Ovary (tissue), 9 donors: ENCODE results near the gene KLLN. TPM values are rescaled to one million over a fixed set of nuclear protein-coding genes. Genes with fewer than 3 reads are reported as not detected.
"Not testable (repeated sequence)": the region's sequence is repeated elsewhere in the genome, so short reads cannot be mapped to it uniquely, and the experiment has no call there.

Experiments
- DNase-seq, 5 donors: peaks; one replicate each; pipeline ENCODE4 v3.0.0-alpha.2; 2019 to 2020
- H3K27ac ChIP-seq, 2 donors: fragments of 200-600 bp; one replicate each; pipeline versions ENCODE4 v1.5.1 to v1.8.0; 2019 to 2022
- H3K27me3 ChIP-seq: fragments of 200-600 bp; one replicate; pipeline ENCODE4 v1.8.0; 2022
- H3K36me3 ChIP-seq: fragments of 200-600 bp; sonication (generic); one replicate; pipeline ENCODE4 v1.5.1; 2019
- H3K4me1 ChIP-seq: one replicate; pipeline ENCODE4 v1.8.1; 2013; ENCODE audit warnings: mild to moderate bottlenecking, moderate library complexity; ENCODE audit not compliant: insufficient read depth
- H3K4me3 ChIP-seq: fragments of 200-600 bp; sonication (generic); one replicate; pipeline ENCODE4 v1.5.1; 2017
- H3K9me3 ChIP-seq, 2 donors: fragments of 200-600 bp in 1 of 2; sonication (generic) in 1 of 2; one replicate each; pipeline versions ENCODE4 v1.5.1 to v1.8.1; 2013 to 2019; ENCODE audit warnings: mild to moderate bottlenecking in 1 of 2, moderate library complexity in 1 of 2
- EP300 ChIP-seq: sonication (generic); formaldehyde crosslinking; IDR thresholded peaks from one replicate; pipeline ENCODE4 v1.6.1; 2017; ENCODE audit warnings: antibody characterized with exemption
- POLR2A ChIP-seq: fragments of 450-650 bp; IDR thresholded peaks from one replicate; pipeline ENCODE4 v1.6.1; 2017; ENCODE audit warnings: antibody characterized with exemption, mild to moderate bottlenecking, moderate library complexity
- WGBS, 3 donors: extraction: QIAGEN DNeasy Blood & Tissue Kit in 1 of 3; methylation state at CpG; one replicate each; pipeline versions ENCODE4 v1.1.5 to v1.1.7; 2013 to 2017; 5-methylcytosine and 5-hydroxymethylcytosine counted together
- intact Hi-C, 4 donors: fragments of 100-400 bp; cut with DNase I; formaldehyde crosslinking; loops; one replicate each; pipeline versions ENCODE4 v1.11.0 to v1.15.1; 2022 to 2023
- polyA plus RNA-seq, 2 donors: library from polyadenylated mRNA; stranded (reverse); fragments of 200-250 nt in 1 of 2; fragments of 350-450 nt in 1 of 2; fragmentation: Illumina TruSeq in 1 of 2; extraction: RNeasy Lipid Tissue Mini Kit (QIAGEN cat#74804) in 1 of 2; gene quantifications; one replicate each; pipeline ENCODE4 v1.2.3, GENCODE V29; 2013 to 2014
- total RNA-seq, 7 donors: library from RNA; depleted of rRNA in 2 of 7; stranded (reverse); fragments of >200 nt in 2 of 7; fragmentation: NEBNext Ultra II Directional in 3 of 7; extraction: Animal tissue kit (Norgen Biotek cat#: 25700) in 3 of 7; gene quantifications; one replicate each; pipeline versions ENCODE4 v1.1.0 to v1.2.4, GENCODE V29; 2016 to 2023
- TF ChIP-seq, protein P1 (sequence below), 3 donors: fragments of 450-650 bp in 2 of 3; fragments of 200-600 bp in 1 of 3; IDR thresholded peaks; one replicate each; pipeline versions ENCODE4 v1.5.1 to v1.8.0; 2016 to 2022; ENCODE audit warnings: antibody characterized with exemption in 3 of 3, mild to moderate bottlenecking in 1 of 3
- donor health status: DM: no; HTN: no; CAD: no; lungs with moderate emphysema.
- donor health status: DM: no; HTN: no; CAD: no.
- donor health status: Bipolar disorder and iron deficiency.
- donor health status: DM: yes; HTN: yes; CAD: no.
- donor health status: DM: no; HTN: no; CAD: no.
- donor health status: DM: yes; HTN: yes; CAD: no.

The KLLN gene
- total and polyA plus RNA-seq, 9 donors = 0.22 to 2.0 (median 0.60) TPM

DNA sequence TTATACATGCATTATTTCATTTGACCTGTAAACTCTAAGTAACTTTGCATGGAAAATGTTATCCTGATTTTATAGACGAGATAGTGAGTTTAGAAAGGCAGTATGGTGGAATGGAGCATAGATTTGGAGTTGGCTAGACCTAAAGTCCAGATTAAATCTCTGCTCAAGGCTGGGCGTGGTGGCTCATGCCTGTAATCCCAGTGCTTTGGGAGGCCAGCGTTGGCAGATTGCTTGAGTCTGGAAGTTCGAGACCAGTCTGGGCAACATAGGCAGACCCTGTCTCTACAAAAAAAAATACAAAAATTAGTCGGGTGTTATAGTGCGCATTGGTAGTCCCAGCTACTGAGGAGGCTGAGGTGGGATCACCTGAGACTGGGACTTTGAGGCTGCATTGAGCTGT lies 9.5 kb upstream of the KLLN start:
- TF ChIP-seq EP300 = no peak
- TF ChIP-seq POLR2A = no peak
- TF ChIP-seq, protein P1, sequence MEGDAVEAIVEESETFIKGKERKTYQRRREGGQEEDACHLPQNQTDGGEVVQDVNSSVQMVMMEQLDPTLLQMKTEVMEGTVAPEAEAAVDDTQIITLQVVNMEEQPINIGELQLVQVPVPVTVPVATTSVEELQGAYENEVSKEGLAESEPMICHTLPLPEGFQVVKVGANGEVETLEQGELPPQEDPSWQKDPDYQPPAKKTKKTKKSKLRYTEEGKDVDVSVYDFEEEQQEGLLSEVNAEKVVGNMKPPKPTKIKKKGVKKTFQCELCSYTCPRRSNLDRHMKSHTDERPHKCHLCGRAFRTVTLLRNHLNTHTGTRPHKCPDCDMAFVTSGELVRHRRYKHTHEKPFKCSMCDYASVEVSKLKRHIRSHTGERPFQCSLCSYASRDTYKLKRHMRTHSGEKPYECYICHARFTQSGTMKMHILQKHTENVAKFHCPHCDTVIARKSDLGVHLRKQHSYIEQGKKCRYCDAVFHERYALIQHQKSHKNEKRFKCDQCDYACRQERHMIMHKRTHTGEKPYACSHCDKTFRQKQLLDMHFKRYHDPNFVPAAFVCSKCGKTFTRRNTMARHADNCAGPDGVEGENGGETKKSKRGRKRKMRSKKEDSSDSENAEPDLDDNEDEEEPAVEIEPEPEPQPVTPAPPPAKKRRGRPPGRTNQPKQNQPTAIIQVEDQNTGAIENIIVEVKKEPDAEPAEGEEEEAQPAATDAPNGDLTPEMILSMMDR (IDR thresholded peaks at IDR 0.05) = no peak
- WGBS, 3 donors = 96 to 98% (median 97%) methylated on average over 6 of the region's 6 CpGs
- H3K4me1 ChIP-seq = peaks cover 6% of the 10 kb centered on the region

DNA sequence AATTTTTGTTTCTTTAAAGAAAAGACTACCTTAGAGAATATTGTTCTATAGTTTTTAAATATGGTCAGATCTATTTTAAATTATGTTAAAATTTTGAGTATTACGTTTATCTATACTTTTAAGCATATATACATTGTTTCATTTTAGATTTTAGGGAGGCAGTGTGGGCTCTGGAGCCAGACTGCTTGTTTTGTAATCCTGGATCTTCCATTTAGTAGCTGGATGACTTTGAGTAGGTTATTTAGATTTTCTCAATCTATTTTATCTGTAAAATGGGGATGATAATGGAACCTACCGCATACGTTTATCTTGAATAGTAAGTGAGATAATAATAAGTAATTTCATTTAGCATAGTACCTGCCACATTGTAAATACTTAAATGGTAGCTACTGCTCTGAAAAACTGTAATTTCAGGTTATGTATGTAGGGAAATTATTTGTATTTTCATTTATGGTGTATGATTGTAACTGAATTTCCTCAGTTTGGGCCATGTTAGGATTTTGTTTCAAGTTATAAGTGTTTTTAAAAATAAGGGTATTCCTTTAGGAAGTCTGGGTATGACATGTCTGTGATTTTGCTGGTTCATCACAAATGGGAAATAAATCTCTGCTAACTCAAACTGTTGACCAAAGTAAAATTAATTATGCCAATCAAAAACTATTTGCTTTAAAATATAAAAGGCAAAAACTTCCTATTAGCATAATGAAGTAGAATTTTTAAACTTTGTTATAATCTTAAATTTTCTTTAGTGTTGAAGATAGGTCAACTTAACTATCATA lies 6.6 kb upstream of the KLLN start:
- WGBS, 3 donors = 66 to 70% (median 66%) methylated on average over 3 of the region's 3 CpGs
- no peaks in the 10 kb centered on the region for H3K9me3 ChIP-seq
- TF ChIP-seq, protein P1 (IDR thresholded peaks at IDR 0.05) = no peak
- TF ChIP-seq EP300 = no peak
- TF ChIP-seq POLR2A = no peak
- H3K36me3 ChIP-seq = no peaks in the 10 kb centered on the region
- intact Hi-C loops = no loop called here
- H3K4me3 ChIP-seq = peak overlapping the region; percentile 17
- no peak for DNase-seq
- H3K4me1 ChIP-seq = peaks cover 6% of the 10 kb centered on the region
- no peak overlapping the region for H3K27ac ChIP-seq
- no peaks in the 10 kb centered on the region for H3K27me3 ChIP-seq

More for the DNA sequence above, 9.5 kb upstream of the KLLN start:
- Histone ChIP-seq H3K9me3 (no peaks in the 10 kb centered on the region), H3K36me3 (no peaks in the 10 kb centered on the region), H3K4me3 (no peak overlapping the region), H3K27ac (no peak overlapping the region), H3K27me3 (no peaks in the 10 kb centered on the region)
- DNase-seq = no peak
- intact Hi-C loops = no loop called here

DNA sequence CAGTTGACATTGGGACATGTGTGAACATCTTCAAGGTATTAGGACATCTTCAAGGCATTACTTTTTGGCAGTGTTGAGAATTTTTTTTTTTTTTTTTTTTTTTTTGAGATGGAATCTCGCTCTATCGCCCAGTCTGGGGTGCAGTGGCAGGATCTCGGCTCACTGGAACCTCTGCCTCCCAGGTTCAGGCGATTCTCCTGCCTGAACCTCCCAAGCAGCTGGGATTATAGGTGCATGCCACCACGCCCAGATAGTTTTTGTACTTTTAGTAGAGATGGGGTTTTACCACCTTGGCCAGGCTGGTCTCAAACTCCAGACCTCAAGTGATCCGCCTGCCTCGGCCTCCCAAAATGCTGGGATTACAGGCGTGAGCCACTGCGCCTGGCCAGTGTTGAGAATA lies 5.8 kb upstream of the KLLN start:
- H3K4me1 ChIP-seq, intact Hi-C loops, H3K36me3 ChIP-seq, H3K27me3 ChIP-seq, DNase-seq, H3K9me3 ChIP-seq, H3K27ac ChIP-seq: not testable (repeated sequence)
- H3K4me3 ChIP-seq = peak overlapping the region; percentile 17
- 85 to 87% (median 86%) methylated on average over 9 of the region's 9 CpGs for WGBS, 3 donors

DNA sequence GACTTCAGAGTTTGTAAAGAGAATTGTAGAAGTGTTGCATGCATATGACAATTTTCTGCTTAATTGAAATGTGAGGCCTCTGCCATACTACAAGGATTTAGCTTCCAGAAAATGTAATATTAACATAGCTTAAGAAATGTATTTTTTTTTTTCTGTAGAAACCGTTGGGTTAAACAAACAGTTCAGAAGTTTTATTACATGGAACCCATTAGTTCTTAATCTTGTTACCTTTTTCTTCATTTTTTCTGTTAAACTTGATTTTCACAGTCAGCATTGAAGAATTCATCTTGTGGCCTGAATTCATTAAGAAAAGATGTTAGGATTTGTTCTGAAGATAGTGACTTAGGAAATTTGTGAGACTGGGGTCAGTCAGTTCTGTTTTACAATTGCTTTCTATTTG lies 4.9 kb upstream of the KLLN start:
- 2 to 8% (median 6%) methylated on average over 1 of the region's 1 CpG for WGBS, 3 donors
- Histone ChIP-seq H3K4me1 (peaks cover 6% of the 10 kb centered on the region), H3K27ac (no peak overlapping the region), H3K36me3 (no peaks in the 10 kb centered on the region), H3K27me3 (no peaks in the 10 kb centered on the region), H3K9me3 (no peaks in the 10 kb centered on the region), H3K4me3 (peak overlapping the region; percentile 26)
- intact Hi-C loops = no loop called here
- TF ChIP-seq EP300 = no peak
- no peak for TF ChIP-seq POLR2A
- TF ChIP-seq, protein P1 (IDR thresholded peaks at IDR 0.05) = no peak
- DNase-seq = no peak

DNA sequence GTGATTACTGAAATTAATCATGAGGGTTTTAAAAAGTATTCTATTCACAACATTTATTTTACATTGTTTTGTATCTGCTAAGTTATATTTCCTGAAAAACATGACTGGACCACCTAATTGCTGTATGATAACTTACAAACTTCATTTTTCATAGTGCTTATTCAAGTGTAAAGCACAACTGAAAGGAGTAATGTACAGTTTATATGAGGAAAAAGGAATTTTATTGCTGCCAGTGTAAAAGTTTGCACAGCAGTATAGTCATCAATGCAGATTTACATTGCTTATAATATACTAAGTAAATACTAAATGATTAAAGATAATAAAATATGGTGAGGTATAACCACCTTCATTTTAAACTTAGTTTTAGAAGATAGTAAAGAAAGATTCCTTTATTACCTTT lies 4.1 kb upstream of the KLLN start:
- intact Hi-C loops = no loop called here
- Histone ChIP-seq H3K4me1 (peaks cover 3% of the 10 kb centered on the region), H3K36me3 (no peaks in the 10 kb centered on the region), H3K27me3 (no peaks in the 10 kb centered on the region), H3K27ac (no peak overlapping the region), H3K9me3 (no peaks in the 10 kb centered on the region), H3K4me3 (peak overlapping the region; percentile 54)
- TF ChIP-seq POLR2A (no peak), EP300 (no peak)
- TF ChIP-seq, protein P1 (IDR thresholded peaks at IDR 0.05) = no peak
- DNase-seq = no peak
